Lower lobe of right lung (tissue), 2 donors: Measurements from ENCODE around the gene AKT3. TPM values are rescaled to one million over a fixed set of nuclear protein-coding genes. Genes with fewer than 3 reads are reported as not detected.

Experiments used
- ATAC-seq, 2 donors: fragments of 200-7000 bp; cut with Tn5 transposase; one replicate each; pipeline ENCODE4 v1.9.1; 2020 to 2022; ENCODE audit warnings: mild to moderate bottlenecking in 2 of 2, moderate library complexity in 2 of 2
- DNase-seq: peaks from one replicate; pipeline ENCODE4 v3.0.0-alpha.2; 2020
- H3K27ac ChIP-seq: fragments of 200-600 bp; one replicate; pipeline ENCODE4 v1.8.0; 2022
- H3K27me3 ChIP-seq: fragments of 200-600 bp; one replicate; pipeline ENCODE4 v1.8.0; 2022; ENCODE audit warnings: low read depth
- H3K36me3 ChIP-seq: fragments of 200-600 bp; one replicate; pipeline ENCODE4 v1.8.0; 2022; ENCODE audit warnings: mild to moderate bottlenecking
- H3K4me1 ChIP-seq: fragments of 200-600 bp; one replicate; pipeline ENCODE4 v1.8.0; 2022
- H3K4me3 ChIP-seq: fragments of 200-600 bp; one replicate; pipeline ENCODE4 v1.8.0; 2022; ENCODE audit warnings: mild to moderate bottlenecking
- H3K9me3 ChIP-seq: fragments of 200-600 bp; one replicate; pipeline ENCODE4 v1.8.0; 2022
- intact Hi-C: fragments of 100-400 bp; cut with DNase I; formaldehyde crosslinking; loops from one replicate; pipeline ENCODE4 v1.11.0; 2022
- total RNA-seq: library from RNA; stranded (reverse); fragmentation: NEBNext Ultra II Directional; extraction: Animal tissue kit (Norgen Biotek cat#: 25700); gene quantifications from one replicate; pipeline ENCODE4 v1.2.1, GENCODE V29; 2021
- TF ChIP-seq, protein P1 (sequence below): fragments of 200-600 bp; IDR thresholded peaks from one replicate; pipeline ENCODE4 v1.8.0; 2022; ENCODE audit warnings: antibody characterized with exemption, mild to moderate bottlenecking
- donor health status: DM: no; HTN: yes; CAD: no; lungs with severe emphysema.

The AKT3 gene
- total RNA-seq, 1 donor from 2014 or later, result 52.5 TPM

DNA sequence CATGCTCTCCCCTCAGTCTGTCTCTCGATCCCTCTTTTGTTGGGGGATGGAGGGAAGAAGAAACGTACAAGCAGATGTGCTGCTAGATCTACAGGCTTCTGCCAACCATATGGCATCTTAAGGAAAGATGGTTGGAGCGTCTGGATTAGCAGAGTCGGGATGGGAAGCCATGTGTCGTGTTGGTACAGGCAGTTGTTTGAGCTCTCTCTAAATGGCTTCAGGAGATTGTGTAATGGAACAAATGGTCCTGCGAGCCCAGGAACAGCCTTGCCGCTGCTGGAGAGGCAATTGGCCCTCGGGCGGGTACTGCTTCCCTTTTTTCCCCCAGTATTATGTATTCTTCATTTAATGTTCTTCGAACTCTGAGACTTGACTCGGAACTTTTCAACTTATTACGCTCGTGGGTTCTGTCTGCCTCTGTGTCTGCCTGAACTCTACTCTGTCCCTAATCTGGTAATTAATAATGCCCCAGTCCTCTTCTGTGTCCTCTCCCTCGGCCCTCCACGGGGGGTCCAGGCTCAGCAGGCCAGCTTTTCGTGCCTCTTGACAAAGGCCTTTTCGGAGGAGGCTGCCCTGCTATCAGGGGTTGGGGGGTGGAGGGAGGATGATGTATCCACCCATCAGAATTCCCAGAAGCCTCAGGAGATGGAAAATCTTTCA, 378.9 kb downstream of the AKT3 start:
- TF ChIP-seq, protein P1, sequence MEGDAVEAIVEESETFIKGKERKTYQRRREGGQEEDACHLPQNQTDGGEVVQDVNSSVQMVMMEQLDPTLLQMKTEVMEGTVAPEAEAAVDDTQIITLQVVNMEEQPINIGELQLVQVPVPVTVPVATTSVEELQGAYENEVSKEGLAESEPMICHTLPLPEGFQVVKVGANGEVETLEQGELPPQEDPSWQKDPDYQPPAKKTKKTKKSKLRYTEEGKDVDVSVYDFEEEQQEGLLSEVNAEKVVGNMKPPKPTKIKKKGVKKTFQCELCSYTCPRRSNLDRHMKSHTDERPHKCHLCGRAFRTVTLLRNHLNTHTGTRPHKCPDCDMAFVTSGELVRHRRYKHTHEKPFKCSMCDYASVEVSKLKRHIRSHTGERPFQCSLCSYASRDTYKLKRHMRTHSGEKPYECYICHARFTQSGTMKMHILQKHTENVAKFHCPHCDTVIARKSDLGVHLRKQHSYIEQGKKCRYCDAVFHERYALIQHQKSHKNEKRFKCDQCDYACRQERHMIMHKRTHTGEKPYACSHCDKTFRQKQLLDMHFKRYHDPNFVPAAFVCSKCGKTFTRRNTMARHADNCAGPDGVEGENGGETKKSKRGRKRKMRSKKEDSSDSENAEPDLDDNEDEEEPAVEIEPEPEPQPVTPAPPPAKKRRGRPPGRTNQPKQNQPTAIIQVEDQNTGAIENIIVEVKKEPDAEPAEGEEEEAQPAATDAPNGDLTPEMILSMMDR, result no peak
- DNase-seq (no peak), ATAC-seq (peak; percentile 35 to 52)
- Histone ChIP-seq H3K4me1 (peaks cover 17% of the 10 kb centered on the region), H3K27ac (no peak overlapping the region), H3K27me3 (no peaks in the 10 kb centered on the region), H3K4me3 (no peak overlapping the region), H3K36me3 (peaks cover 4% of the 10 kb centered on the region), H3K9me3 (no peaks in the 10 kb centered on the region)
- intact Hi-C loops, result no loop called here

- no peaks in the 10 kb centered on the region for H3K36me3 ChIP-seq
- TF ChIP-seq, protein P1, result no peak
- ATAC-seq (no peak), DNase-seq (no peak)
- intact Hi-C loops, result no loop called here
- H3K27me3 ChIP-seq, result no peaks in the 10 kb centered on the region
- H3K27ac ChIP-seq, result no peak overlapping the region
- no peaks in the 10 kb centered on the region for H3K9me3 ChIP-seq
- no peak overlapping the region for H3K4me3 ChIP-seq
- peaks cover 17% of the 10 kb centered on the region for H3K4me1 ChIP-seq
Observed at GRCh38 chr1:243470502-243470901, 379.5 kb downstream of the AKT3 start.

DNA sequence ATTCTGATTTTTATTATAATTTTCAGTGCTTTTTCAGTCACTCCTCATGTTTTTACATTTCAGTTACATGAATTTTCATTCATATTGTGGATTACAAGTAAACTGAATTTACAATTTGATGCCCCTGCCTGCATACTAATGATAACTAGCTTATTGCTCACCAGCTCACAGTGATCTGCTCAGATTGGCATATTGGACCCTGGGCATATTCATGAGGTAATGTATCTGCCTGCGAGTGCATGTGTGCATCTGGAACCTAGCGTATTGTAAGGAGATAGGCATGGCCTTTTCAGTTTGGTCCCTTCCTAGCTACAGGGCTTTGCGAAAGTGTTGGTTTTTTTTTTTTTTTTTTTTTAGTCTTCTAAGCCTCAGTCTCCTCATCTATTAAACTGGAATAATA, 380.5 kb downstream of the AKT3 start:
- TF ChIP-seq, protein P1, result no peak
- Histone ChIP-seq H3K4me3 (no peak overlapping the region), H3K4me1 (peaks cover 17% of the 10 kb centered on the region), H3K9me3 (no peaks in the 10 kb centered on the region), H3K27ac (no peak overlapping the region), H3K36me3 (no peaks in the 10 kb centered on the region), H3K27me3 (no peaks in the 10 kb centered on the region)
- ATAC-seq (no peak), DNase-seq (no peak)
- intact Hi-C loops, result no loop called here

DNA sequence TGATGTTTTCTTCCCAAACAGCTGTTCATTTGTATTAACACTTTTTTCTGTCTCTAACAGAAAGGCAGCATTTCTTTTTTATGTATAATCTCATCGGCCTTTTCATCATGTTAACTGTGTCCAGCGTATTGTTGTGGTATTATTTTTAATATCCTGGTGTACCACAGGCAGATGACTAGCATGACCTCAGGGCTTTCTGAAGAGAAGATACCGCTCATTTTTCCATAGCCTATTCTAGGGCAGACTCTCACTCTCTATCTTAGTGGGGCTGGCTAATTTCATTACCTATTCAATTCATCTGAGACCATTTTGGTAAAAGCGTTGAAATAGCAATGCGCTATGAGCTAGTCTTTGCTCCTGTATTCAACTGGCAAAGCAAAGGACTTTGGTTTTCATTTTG, 384.3 kb downstream of the AKT3 start:
- ATAC-seq (no peak), DNase-seq (no peak)
- H3K4me3 ChIP-seq, result no peak overlapping the region
- H3K36me3 ChIP-seq, result peaks cover 14% of the 10 kb centered on the region
- no peaks in the 10 kb centered on the region for H3K4me1 ChIP-seq
- intact Hi-C loops, result no loop called here
- H3K9me3 ChIP-seq, result no peaks in the 10 kb centered on the region
- H3K27ac ChIP-seq, result no peak overlapping the region
- H3K27me3 ChIP-seq, result no peaks in the 10 kb centered on the region
- TF ChIP-seq, protein P1, result no peak

- H3K9me3 ChIP-seq, result no peaks in the 10 kb centered on the region
- no peak for DNase-seq
- TF ChIP-seq, protein P1, result no peak
- H3K4me3 ChIP-seq, result no peak overlapping the region
- H3K4me1 ChIP-seq, result no peaks in the 10 kb centered on the region
- peaks cover 20% of the 10 kb centered on the region for H3K36me3 ChIP-seq
- intact Hi-C loops, result no loop called here
- H3K27ac ChIP-seq, result no peak overlapping the region
- H3K27me3 ChIP-seq, result no peaks in the 10 kb centered on the region
- ATAC-seq, result no peak
Observed at GRCh38 chr1:243465081-243465480, 385.0 kb downstream of the AKT3 start.
